Aorta (tissue), 5 donors: Measurements from ENCODE around the gene UBE2H. TPM values are rescaled to one million over a fixed set of nuclear protein-coding genes. Genes with fewer than 3 reads are reported as not detected.

Source experiments
- ATAC-seq: fragments of 200-7000 bp; cut with Tn5 transposase; one replicate; pipeline ENCODE4 v1.9.1; 2022; ENCODE audit warnings: moderate library complexity; ENCODE audit not compliant: low FRiP score
- DNase-seq, 2 donors: peaks; one replicate each; pipeline ENCODE4 v3.0.0-alpha.2; 2020
- H3K27ac ChIP-seq, 2 donors: one replicate each; pipeline ENCODE4 v1.5.1; 2013; ENCODE audit warnings: low read length in 2 of 2, mild to moderate bottlenecking in 2 of 2, moderate library complexity in 2 of 2, control low read depth in 1 of 2, inconsistent platforms in 1 of 2, low read depth in 1 of 2
- H3K27me3 ChIP-seq, 2 donors: one replicate each; pipeline ENCODE4 v1.6.1; 2013; ENCODE audit warnings: control low read depth in 1 of 2, low read length in 1 of 2, mild to moderate bottlenecking in 1 of 2, moderate library complexity in 1 of 2; ENCODE audit not compliant: insufficient read depth in 2 of 2, control insufficient read depth in 1 of 2
- H3K36me3 ChIP-seq, 2 donors: one replicate each; pipeline ENCODE4 v1.6.1; 2013; ENCODE audit warnings: control low read depth in 1 of 2, low read length in 1 of 2, mild to moderate bottlenecking in 1 of 2; ENCODE audit not compliant: insufficient read depth in 2 of 2, control insufficient read depth in 1 of 2
- H3K4me1 ChIP-seq, 2 donors: one replicate each; pipeline ENCODE4 v1.6.1; 2013; ENCODE audit warnings: low read length in 2 of 2, control low read depth in 1 of 2, mild to moderate bottlenecking in 1 of 2, moderate library complexity in 1 of 2; ENCODE audit not compliant: insufficient read depth in 2 of 2, control insufficient read depth in 1 of 2
- H3K4me3 ChIP-seq, 2 donors: one replicate each; pipeline ENCODE4 v1.5.1; 2013; ENCODE audit warnings: low read length in 2 of 2, control low read depth in 1 of 2, mild to moderate bottlenecking in 1 of 2
- H3K9me3 ChIP-seq: one replicate; pipeline ENCODE4 v1.6.1; 2013; ENCODE audit warnings: mild to moderate bottlenecking, low read length; ENCODE audit not compliant: control insufficient read depth
- WGBS, 2 donors: extraction: QIAGEN DNeasy Blood & Tissue Kit; methylation state at CpG; one replicate each; pipeline ENCODE4 v1.1.7; 2013; 5-methylcytosine and 5-hydroxymethylcytosine counted together
- intact Hi-C, 2 donors: fragments of 100-400 bp; cut with DNase I; formaldehyde crosslinking; loops; one replicate each; pipeline versions ENCODE4 v1.14.2 to v1.15.0; 2022
- polyA plus RNA-seq, 2 donors: library from polyadenylated mRNA; stranded (reverse); fragments of 200-250 nt; gene quantifications; one replicate each; pipeline ENCODE4 v1.2.3, GENCODE V29; 2013
- total RNA-seq, 2 donors: library from RNA; stranded (reverse); fragmentation: NEBNext Ultra II Directional; extraction: Animal tissue kit (Norgen Biotek cat#: 25700); gene quantifications; one replicate each; pipeline ENCODE4 v1.2.1, GENCODE V29; 2021
- donor health status: healthy with polysubstance abuse.
- donor health status: Bipolar disorder and iron deficiency.
- donor health status: DM: no; HTN: no; CAD: no.
- donor health status: DM: no; HTN: no; CAD: no.
- donor health status: DM: yes; HTN: yes; CAD: no.

The UBE2H gene
- total and polyA plus RNA-seq, 4 donors, result 52.3 to 173 (median 99.6) TPM

GRCh38 chr7:129877146-129877792, 75.5 kb downstream of the UBE2H start:
- DNase-seq, result no peak
- H3K4me3 ChIP-seq, result no peak overlapping the region
- H3K36me3 ChIP-seq, result peaks cover 0 to 3% of the 10 kb centered on the region in 2 donors
- no peaks in the 10 kb centered on the region for H3K9me3 ChIP-seq
- intact Hi-C loops, result no loop called here
- ATAC-seq, result no peak
- no peaks in the 10 kb centered on the region for H3K27me3 ChIP-seq
- 88 to 91% methylated on average over 3 of the region's 3 CpGs for WGBS, 2 donors
- H3K27ac ChIP-seq, result no peak overlapping the region
- peaks cover 3 to 7% of the 10 kb centered on the region in 2 donors for H3K4me1 ChIP-seq

- H3K4me1 ChIP-seq, result peaks cover 2 to 7% of the 10 kb centered on the region in 2 donors
- peaks cover 0 to 3% of the 10 kb centered on the region in 2 donors for H3K36me3 ChIP-seq
- peak overlapping the region; percentile 25 to 82 for H3K27ac ChIP-seq
- H3K4me3 ChIP-seq, result peak overlapping the region; percentile 2 to 11
- no peaks in the 10 kb centered on the region for H3K9me3 ChIP-seq
- ATAC-seq (no peak), DNase-seq (no peak)
- intact Hi-C loops, result no loop called here
- no peaks in the 10 kb centered on the region for H3K27me3 ChIP-seq
- 6 to 8% methylated on average over 5 of the region's 5 CpGs for WGBS, 2 donors
Measured at GRCh38 chr7:129875745-129876411, 76.9 kb downstream of the UBE2H start.

GRCh38 chr7:129875160-129875559, 77.6 kb downstream of the UBE2H start:
- H3K4me1 ChIP-seq, result peaks cover 5 to 7% of the 10 kb centered on the region in 2 donors
- DNase-seq, result no peak
- intact Hi-C loops, result no loop called here
- 30 to 33% methylated on average over 2 of the region's 2 CpGs for WGBS, 2 donors
- no peaks in the 10 kb centered on the region for H3K27me3 ChIP-seq
- no peaks in the 10 kb centered on the region for H3K9me3 ChIP-seq
- peaks cover 0 to 3% of the 10 kb centered on the region in 2 donors for H3K36me3 ChIP-seq
- no peak overlapping the region for H3K27ac ChIP-seq
- no peak overlapping the region for H3K4me3 ChIP-seq
- ATAC-seq, result no peak

GRCh38 chr7:129874722-129875121, 78.0 kb downstream of the UBE2H start:
- WGBS, 2 donors, result 72 to 73% methylated on average over 4 of the region's 4 CpGs
- no peaks in the 10 kb centered on the region for H3K27me3 ChIP-seq
- no peak overlapping the region for H3K27ac ChIP-seq
- peaks cover 0 to 3% of the 10 kb centered on the region in 2 donors for H3K36me3 ChIP-seq
- intact Hi-C loops, result no loop called here
- H3K4me1 ChIP-seq, result peaks cover 6 to 7% of the 10 kb centered on the region in 2 donors
- no peak overlapping the region for H3K4me3 ChIP-seq
- DNase-seq (no peak), ATAC-seq (no peak)
- H3K9me3 ChIP-seq, result no peaks in the 10 kb centered on the region

GRCh38 chr7:129872054-129872453, 80.7 kb downstream of the UBE2H start:
- Histone ChIP-seq H3K27me3 (no peaks in the 10 kb centered on the region), H3K36me3 (no peaks in the 10 kb centered on the region), H3K4me3 (no peak overlapping the region), H3K9me3 (no peaks in the 10 kb centered on the region), H3K27ac (no peak overlapping the region), H3K4me1 (peaks cover 0 to 9% of the 10 kb centered on the region in 2 donors)
- WGBS, 2 donors, result 93 to 94% methylated on average over 5 of the region's 5 CpGs
- intact Hi-C loops, result no loop called here
- DNase-seq (no peak), ATAC-seq (no peak)

- no peaks in the 10 kb centered on the region for H3K9me3 ChIP-seq
- no peaks in the 10 kb centered on the region for H3K36me3 ChIP-seq
- H3K4me3 ChIP-seq, result no peak overlapping the region
- intact Hi-C loops, result no loop called here
- no peak for DNase-seq
- peaks cover 7% of the 10 kb centered on the region in 2 donors for H3K4me1 ChIP-seq
- H3K27ac ChIP-seq, result no peak overlapping the region
- 17 to 34% methylated on average over 4 of the region's 4 CpGs for WGBS, 2 donors
- no peak for ATAC-seq
- no peaks in the 10 kb centered on the region for H3K27me3 ChIP-seq
Measured at GRCh38 chr7:129870668-129871067, 82.1 kb downstream of the UBE2H start.

- intact Hi-C loops, result loop anchor here in 1 of 2 donors (5.0 kb wide), 1 partner anchor 81 kb away; no protein-coding TSS in a partner anchor
Measured at GRCh38 chr7:129866251-129866650, 86.5 kb downstream of the UBE2H start.

GRCh38 chr7:129865925-129866201, 86.9 kb downstream of the UBE2H start:
- 37 to 47% methylated on average over 1 of the region's 1 CpG for WGBS, 2 donors
- peak overlapping the region; percentile 2 to 92 for H3K27ac ChIP-seq
- no peaks in the 10 kb centered on the region for H3K36me3 ChIP-seq
- intact Hi-C loops, result loop anchor here (1.0 to 5.0 kb wide), 2 partner anchors 81 kb away; no protein-coding TSS in a partner anchor
- ATAC-seq (no peak), DNase-seq (no peak)
- H3K4me3 ChIP-seq, result no peak overlapping the region
- H3K4me1 ChIP-seq, result peaks cover 9 to 18% of the 10 kb centered on the region in 2 donors
- no peaks in the 10 kb centered on the region for H3K27me3 ChIP-seq
- H3K9me3 ChIP-seq, result no peaks in the 10 kb centered on the region

More at GRCh38 chr7:129866251-129866650, 86.5 kb downstream of the UBE2H start:
- H3K4me3 ChIP-seq, result no peak overlapping the region
- no peak for DNase-seq
- 2 to 11% methylated on average over 3 of the region's 3 CpGs for WGBS, 2 donors
- H3K4me1 ChIP-seq, result peaks cover 9 to 18% of the 10 kb centered on the region in 2 donors
- H3K9me3 ChIP-seq, result no peaks in the 10 kb centered on the region
- no peak for ATAC-seq
- H3K36me3 ChIP-seq, result no peaks in the 10 kb centered on the region
- H3K27ac ChIP-seq, result peak overlapping the region; percentile 2 to 92
- no peaks in the 10 kb centered on the region for H3K27me3 ChIP-seq
